IMR-90 (cell line): ENCODE measurements around the gene KLF7. TPM values are rescaled to one million over a fixed set of nuclear protein-coding genes. Genes with fewer than 3 reads are reported as not detected.

ENCODE experiments used
- ATAC-seq: fragments of 200-7000 bp; cut with Tn5 transposase; 2 replicates; pipeline ENCODE4 v1.9.1; 2020; ENCODE audit warnings: low read depth, mild to moderate bottlenecking, moderate library complexity
- BruUV-seq: library from RNA; stranded (reverse); fragments of 400-500 nt; replicated peaks from 2 replicates; lab custom pipeline; 2021; lab: Mats Ljungman, UMichigan
- CTCF ChIA-PET: fragments of 300-600 bp; formaldehyde crosslinking; extraction: SDS; loops from one replicate; lab custom pipeline; 2021; ENCODE audit warnings: antibody characterized with exemption; lab: Yijun Ruan, JAX
- POLR2A ChIA-PET: fragments of 300-600 bp; sonication (Branson Sonifier 250); formaldehyde crosslinking; loops from one replicate; lab custom pipeline; 2022; ENCODE audit warnings: antibody characterized with exemption; ENCODE audit not compliant: unreplicated experiment; lab: Charles Lee
- DNase-seq: peaks from one replicate; pipeline ENCODE4 v3.0.0; 2013
- H2AFZ ChIP-seq: replicated peaks from 2 replicates; pipeline ENCODE3; 2013; ENCODE audit warnings: low read length, mild to moderate bottlenecking; ENCODE audit not compliant: poor library complexity
- H2AK5ac ChIP-seq: 2 replicates; pipeline ENCODE4 v1.6.1; 2013; ENCODE audit warnings: low read depth, low read length, inconsistent platforms
- H2AK9ac ChIP-seq: replicated peaks from 2 replicates; pipeline ENCODE3; 2013; ENCODE audit warnings: mild to moderate bottlenecking, low read depth, low read length, moderate library complexity; ENCODE audit not compliant: poor library complexity
- H2BK120ac ChIP-seq: 2 replicates; pipeline ENCODE4 v1.6.1; 2013; ENCODE audit warnings: low read depth, low read length, inconsistent platforms
- H2BK15ac ChIP-seq: 3 replicates; pipeline ENCODE4 v1.6.1; 2013; ENCODE audit warnings: low read depth, low read length, inconsistent platforms
- H2BK20ac ChIP-seq: 2 replicates; pipeline ENCODE4 v1.6.1; 2013; ENCODE audit warnings: low read depth, mild to moderate bottlenecking, inconsistent platforms, low read length, moderate library complexity
- H2BK5ac ChIP-seq: 2 replicates; pipeline ENCODE4 v1.6.1; 2013; ENCODE audit warnings: mild to moderate bottlenecking, low read depth, low read length, inconsistent platforms; ENCODE audit not compliant: poor library complexity, severe bottlenecking
- H3K14ac ChIP-seq: replicated peaks from 2 replicates; pipeline ENCODE4 v1.6.1; 2013; ENCODE audit warnings: low read depth, low read length, inconsistent platforms
- H3K18ac ChIP-seq: 2 replicates; pipeline ENCODE4 v1.6.1; 2013; ENCODE audit warnings: low read depth, low read length, control low read depth
- H3K23ac ChIP-seq: 2 replicates; pipeline ENCODE4 v1.6.1; 2013; ENCODE audit warnings: low read depth, low read length, inconsistent platforms
- H3K27ac ChIP-seq: 2 replicates; pipeline ENCODE4 v1.5.1; 2013; ENCODE audit warnings: mild to moderate bottlenecking, control low read depth, low read length; ENCODE audit not compliant: insufficient read depth
- H3K27me3 ChIP-seq: 2 replicates; pipeline ENCODE4 v1.6.1; 2013; ENCODE audit warnings: low read length; ENCODE audit not compliant: control insufficient read depth, insufficient read depth
- H3K36me3 ChIP-seq: 2 replicates; pipeline ENCODE4 v1.6.1; 2013; ENCODE audit warnings: low read length, mixed read lengths; ENCODE audit not compliant: control insufficient read depth, insufficient read depth
- H3K4ac ChIP-seq: 2 replicates; pipeline ENCODE4 v1.6.1; 2013; ENCODE audit warnings: low read depth, low read length, inconsistent platforms
- H3K4me1 ChIP-seq: 2 replicates; pipeline ENCODE4 v1.6.1; 2013; ENCODE audit warnings: low read length, mixed read lengths; ENCODE audit not compliant: control insufficient read depth, insufficient read depth
- H3K4me2 ChIP-seq: 2 replicates; pipeline ENCODE4 v1.6.1; 2013; ENCODE audit warnings: low read depth, mild to moderate bottlenecking, control low read depth, low read length, moderate library complexity
- H3K4me3 ChIP-seq: 2 replicates; pipeline ENCODE4 v1.5.1; 2013; ENCODE audit warnings: low read depth, mild to moderate bottlenecking, control low read depth, low read length, moderate library complexity; ENCODE audit not compliant: insufficient read depth
- H3K56ac ChIP-seq: 2 replicates; pipeline ENCODE4 v1.6.1; 2013; ENCODE audit warnings: low read length, inconsistent platforms; ENCODE audit not compliant: insufficient read depth; ENCODE audit errors: extremely low read depth
- H3K79me1 ChIP-seq, 2 experiments: 2 replicates each; pipeline ENCODE4 v1.6.1; 2013; ENCODE audit warnings: low read length in 2 of 2, inconsistent platforms in 1 of 2, low read depth in 1 of 2
- H3K9ac ChIP-seq: 2 replicates; pipeline ENCODE4 v1.6.1; 2013; ENCODE audit warnings: low read depth, low read length, control low read depth
- H3K9me1 ChIP-seq: 2 replicates; pipeline ENCODE4 v1.6.1; 2013; ENCODE audit warnings: low read length, inconsistent platforms; ENCODE audit not compliant: insufficient read depth
- H3K9me3 ChIP-seq: 2 replicates; pipeline ENCODE4 v1.6.1; 2013; ENCODE audit warnings: low read length; ENCODE audit not compliant: control insufficient read depth, insufficient read depth
- H4K20me1 ChIP-seq: 2 replicates; pipeline ENCODE4 v1.6.1; 2013; ENCODE audit warnings: low read length, inconsistent platforms; ENCODE audit not compliant: insufficient read depth
- H4K5ac ChIP-seq: 2 replicates; pipeline ENCODE4 v1.6.1; 2013; ENCODE audit warnings: mild to moderate bottlenecking, low read depth, low read length, control low read depth
- H4K8ac ChIP-seq, 2 experiments: 2 replicates each; pipeline ENCODE4 v1.6.1; 2013; ENCODE audit warnings: low read depth in 2 of 2, low read length in 2 of 2, control low read depth in 1 of 2, inconsistent platforms in 1 of 2
- H4K91ac ChIP-seq: 2 replicates; pipeline ENCODE4 v1.6.1; 2013; ENCODE audit warnings: low read depth, low read length, inconsistent platforms; ENCODE audit not compliant: insufficient read depth
- BHLHE40 ChIP-seq: fragments of 150-350 bp; IDR thresholded peaks from 2 replicates; pipeline ENCODE4 v1.6.1; 2016; ENCODE audit warnings: mild to moderate bottlenecking, low read depth, low read length
- CEBPB ChIP-seq: IDR thresholded peaks from 2 replicates; pipeline ENCODE4 v1.6.1; 2012; ENCODE audit warnings: low read depth, low read length, improper control_type of control experiment
- CHD1 ChIP-seq: IDR thresholded peaks from 2 replicates; pipeline ENCODE4 v1.6.1; 2012; ENCODE audit warnings: low read depth, low read length, improper control_type of control experiment
- CTCF ChIP-seq: conservative IDR thresholded peaks from 2 replicates; pipeline ENCODE4 v1.5.1; 2012; ENCODE audit warnings: mild to moderate bottlenecking, low read depth, low read length, improper control_type of control experiment
- FOS ChIP-seq: fragments of 150-350 bp; IDR thresholded peaks from 2 replicates; pipeline ENCODE4 v1.6.1; 2016; ENCODE audit warnings: low read depth, low read length
- MAFK ChIP-seq: IDR thresholded peaks from 2 replicates; pipeline ENCODE4 v1.6.1; 2012; ENCODE audit warnings: low read depth, low read length, improper control_type of control experiment
- MAZ ChIP-seq: IDR thresholded peaks from 2 replicates; pipeline ENCODE4 v1.6.1; 2012; ENCODE audit warnings: low read depth, mild to moderate bottlenecking, low read length, improper control_type of control experiment, moderate library complexity, borderline replicate concordance
- MXI1 ChIP-seq: IDR thresholded peaks from 2 replicates; pipeline ENCODE4 v1.6.1; 2012; ENCODE audit warnings: low read depth, mild to moderate bottlenecking, low read length, moderate library complexity, borderline replicate concordance
- NFE2L2 ChIP-seq: fragments of 150-350 bp; IDR thresholded peaks from 2 replicates; pipeline ENCODE4 v1.6.1; 2016; ENCODE audit warnings: low read depth, mild to moderate bottlenecking, low read length
- POLR2A ChIP-seq: IDR thresholded peaks from 2 replicates; pipeline ENCODE4 v1.6.1; 2012; ENCODE audit warnings: mild to moderate bottlenecking, low read depth, low read length
- RAD21 ChIP-seq: IDR thresholded peaks from 2 replicates; pipeline ENCODE4 v1.6.1; 2012; ENCODE audit warnings: low read length, improper control_type of control experiment
- RCOR1 ChIP-seq: IDR thresholded peaks from 2 replicates; pipeline ENCODE4 v1.6.1; 2012; ENCODE audit warnings: mild to moderate bottlenecking, low read length, improper control_type of control experiment; ENCODE audit not compliant: insufficient replicate concordance
- RFX5 ChIP-seq: IDR thresholded peaks from 2 replicates; pipeline ENCODE4 v1.8.0; 2012; ENCODE audit warnings: low read depth, mild to moderate bottlenecking, low read length, moderate library complexity
- SMC3 ChIP-seq: fragments of 150-350 bp; IDR thresholded peaks from 2 replicates; pipeline ENCODE4 v1.6.1; 2016; ENCODE audit warnings: low read depth, mild to moderate bottlenecking, antibody characterized with exemption, low read length, moderate library complexity
- USF2 ChIP-seq: fragments of 150-350 bp; IDR thresholded peaks from 2 replicates; pipeline ENCODE4 v1.6.1; 2017; ENCODE audit warnings: mild to moderate bottlenecking, antibody characterized with exemption, low read length, low read depth
- dilution Hi-C: fragments of 300-500 bp; cut with HindIII; formaldehyde crosslinking; loops from one replicate; pipeline ENCODE4 v1.14.3; 2018; ENCODE audit warnings: low sequenced_read_pairs; ENCODE audit not compliant: unreplicated experiment
- in situ Hi-C: fragments of 300-500 bp; cut with MboI; formaldehyde crosslinking; loops from 3 replicates; pipeline ENCODE4 v1.14.3; 2019; ENCODE audit warnings: low sequenced_read_pairs, inconsistent platforms, mixed read lengths
- intact Hi-C: fragments of 100-400 bp; cut with micrococcal nuclease; formaldehyde crosslinking; loops from 2 replicates; pipeline ENCODE4 v1.10.0; 2022
- polyA plus RNA-seq, 3 experiments: library from polyadenylated mRNA; depleted of rRNA; stranded (reverse); fragments of >200 nt; gene quantifications; 2 replicates each; pipeline ENCODE4 v1.2.3, GENCODE V29; 2012; ENCODE audit warnings: low replicate concordance in 1 of 3
- total RNA-seq: library from RNA; depleted of rRNA; stranded (reverse); fragments of >200 nt; gene quantifications from 2 replicates; pipeline ENCODE4 v1.2.3, GENCODE V29; 2012

The KLF7 gene
- total and polyA plus RNA-seq, 2 of the 4 experiments (the other 2 are of a cell fraction), result 23.1 to 28.5 TPM

GRCh38 chr2:207183506-207183905 is 17.8 kb upstream of the KLF7 start:
- no peak overlapping the region for H3K9ac ChIP-seq
- no TSS peak for BruUV-seq

More at GRCh38 chr2:207183506-207183905, 17.8 kb upstream of the KLF7 start:
- Histone ChIP-seq H4K8ac (no peak overlapping the region), H3K23ac (no peak overlapping the region), H4K5ac (no peak overlapping the region), H3K27ac (no peak overlapping the region), H3K4me1 (peaks cover 17% of the 10 kb centered on the region), H2AFZ (no peak overlapping the region), H3K27me3 (no peaks in the 10 kb centered on the region), H3K79me1 (peaks cover 0 to 3% of the 10 kb centered on the region in 2 experiments; a peak in 1 of 4 replicates), H2BK15ac (no peak overlapping the region), H2AK9ac (no peak overlapping the region), H2BK20ac (no peak overlapping the region), H3K4me3 (no peak overlapping the region), H3K36me3 (no peaks in the 10 kb centered on the region), H2BK120ac (no peak overlapping the region), H3K18ac (peak overlapping the region; percentile 39; the same call in 1 of the 2 replicates), H3K9me1 (peaks cover 15% of the 10 kb centered on the region), H3K14ac (no peak overlapping the region), H3K56ac (no peak overlapping the region), H2BK5ac (peak overlapping the region; percentile 62), H2AK5ac (no peak overlapping the region), H4K20me1 (no peaks in the 10 kb centered on the region), H4K91ac (no peak overlapping the region), H3K9me3 (peaks cover 5% of the 10 kb centered on the region; the same call in 1 of the 2 replicates), H3K4me2 (no peak overlapping the region), H3K4ac (no peak overlapping the region)
- dilution Hi-C loops (no loop called here), in situ Hi-C loops (no loop called here), intact Hi-C loops (loop anchor here (5.0 kb wide), 2 partner anchors 39 to 149 kb away; no protein-coding TSS in a partner anchor)
- ChIA-PET CTCF (no interaction called here), POLR2A (no interaction called here)
- peak; percentile 13 for DNase-seq
- ATAC-seq, result no peak
- TF ChIP-seq FOS (no peak), USF2 (no peak), MXI1 (no peak), MAFK (no peak), RFX5 (no peak), RCOR1 (no peak), SMC3 (no peak), BHLHE40 (no peak), RAD21 (no peak), POLR2A (no peak), NFE2L2 (no peak), CEBPB (no peak), CTCF (no peak), MAZ (no peak), CHD1 (no peak)
